Stimulated activated CD8-positive, alpha-beta memory T cell treated with anti-CD3 and anti-CD28 coated beads, Interleukin-7, amount 100 ng/mL, for 1 hour (primary cell): ENCODE data around the gene ZFYVE28.
"Not testable (repeated sequence)": the region's sequence is repeated elsewhere in the genome, so short reads cannot be mapped to it uniquely, and the experiment has no call there.

Experiments
- DNase-seq, 2 donors: peaks; one replicate each; pipeline ENCODE4 v3.0.0-alpha.2; 2020; ENCODE audit warnings: low read depth in 2 of 2

Gene ZFYVE28

GRCh38 chr4:2249526-2250356, 168.7 kb downstream of the ZFYVE28 start:
- DNase-seq: no peak

- DNase-seq: no peak
These were observed 169.6 kb downstream of the ZFYVE28 start for GRCh38 chr4:2248821-2249261.

GRCh38 chr4:2248044-2248780, 170.2 kb downstream of the ZFYVE28 start:
- no peak for DNase-seq

- DNase-seq: no peak
These were observed 171.1 kb downstream of the ZFYVE28 start for GRCh38 chr4:2247128-2248043.

GRCh38 chr4:2246384-2247127, 171.9 kb downstream of the ZFYVE28 start:
- no peak for DNase-seq

GRCh38 chr4:2245787-2246275, 172.6 kb downstream of the ZFYVE28 start:
- DNase-seq: no peak

- DNase-seq: no peak
These were observed 173.2 kb downstream of the ZFYVE28 start for GRCh38 chr4:2245057-2245786.

GRCh38 chr4:2243681-2244380, 174.6 kb downstream of the ZFYVE28 start:
- no peak for DNase-seq

GRCh38 chr4:2241410-2242353, 176.8 kb downstream of the ZFYVE28 start, which contains the start of the genes HAUS3 and POLN:
HAUS3 (minus strand) TSS chr4:2242121; CDS start chr4:2240946, 1,175 bp downstream.
POLN (minus strand) TSS chr4:2242121; CDS start chr4:2229231, 12,890 bp downstream.
- DNase-seq: peak; percentile 98 to 99

GRCh38 chr4:2241003-2241402, 177.4 kb downstream of the ZFYVE28 start:
- DNase-seq: no peak

- no peak for DNase-seq
These were observed 181.3 kb downstream of the ZFYVE28 start for GRCh38 chr4:2236944-2237666.

GRCh38 chr4:2231082-2231481, 187.4 kb downstream of the ZFYVE28 start:
- no peak for DNase-seq

- DNase-seq: no peak
These were observed 192.2 kb downstream of the ZFYVE28 start for GRCh38 chr4:2226261-2226660.

GRCh38 chr4:2222838-2223237, 195.6 kb downstream of the ZFYVE28 start:
- no peak for DNase-seq

GRCh38 chr4:2221378-2221777, 197.1 kb downstream of the ZFYVE28 start:
- DNase-seq: not testable (repeated sequence)

GRCh38 chr4:2220016-2220630, 198.3 kb downstream of the ZFYVE28 start:
- peak; percentile 62 to 73 for DNase-seq
